Activated CD8-positive, alpha-beta memory T cell treated with anti-CD3 and anti-CD28 coated beads for 24 hours (primary cell): ENCODE data around the gene FAM83E.
A peak's percentile ranks its signal among the peaks of the same experiment; 100 is the strongest.

Experiments
- DNase-seq: peaks from one replicate; pipeline ENCODE4 v3.0.0-alpha.2; 2020

FAM83E gene

DNA sequence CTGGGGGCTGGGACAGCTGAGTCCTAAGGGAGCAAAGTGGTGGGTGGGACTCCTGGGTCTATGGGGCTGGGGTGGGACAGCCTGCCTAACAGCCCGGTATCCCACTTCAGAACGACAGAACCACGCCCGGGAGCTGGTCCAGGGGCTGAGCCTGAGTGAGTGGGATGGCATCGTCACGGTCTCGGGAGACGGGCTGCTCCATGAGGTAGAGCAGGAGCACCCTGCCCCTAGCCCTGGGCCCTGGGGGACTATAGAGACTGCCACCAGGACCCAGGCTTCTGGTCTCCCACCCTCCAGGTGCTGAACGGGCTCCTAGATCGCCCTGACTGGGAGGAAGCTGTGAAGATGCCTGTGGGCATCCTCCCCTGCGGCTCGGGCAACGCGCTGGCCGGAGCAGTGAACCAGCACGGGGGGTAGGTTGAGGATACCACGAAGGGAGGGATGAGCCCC, 13.0 kb upstream of the FAM83E start:
- DNase-seq: no peak

DNA sequence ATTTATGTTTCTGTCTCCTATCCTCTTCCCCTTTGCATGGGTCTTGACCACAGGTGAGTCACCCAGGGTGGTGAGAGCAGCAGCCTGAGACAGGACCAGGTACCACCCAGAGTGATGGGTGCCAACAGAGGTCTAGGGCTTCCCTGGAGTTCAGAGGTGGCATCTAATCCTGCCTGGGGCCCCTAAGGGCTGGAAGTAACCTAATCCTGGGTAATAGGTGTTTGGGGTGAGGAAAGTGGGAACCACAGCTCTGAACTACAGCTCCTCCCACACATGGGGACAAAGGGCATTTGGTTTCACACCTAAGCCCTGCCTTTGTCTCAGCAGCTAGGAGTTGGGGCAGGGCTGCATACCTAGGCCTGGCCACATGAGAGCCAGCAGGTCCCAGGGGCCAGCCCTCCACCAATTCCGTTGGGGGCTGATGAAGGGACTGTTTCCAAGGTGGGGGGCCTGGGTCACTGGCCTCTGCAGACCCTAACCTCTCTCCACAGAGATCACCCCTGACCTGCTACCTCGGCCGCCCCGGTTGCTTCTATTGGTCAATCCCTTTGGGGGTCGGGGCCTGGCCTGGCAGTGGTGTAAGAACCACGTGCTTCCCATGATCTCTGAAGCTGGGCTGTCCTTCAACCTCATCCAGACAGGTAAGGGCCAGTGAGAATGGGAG, 12.5 kb upstream of the FAM83E start:
- peak; percentile 68 for DNase-seq

DNA sequence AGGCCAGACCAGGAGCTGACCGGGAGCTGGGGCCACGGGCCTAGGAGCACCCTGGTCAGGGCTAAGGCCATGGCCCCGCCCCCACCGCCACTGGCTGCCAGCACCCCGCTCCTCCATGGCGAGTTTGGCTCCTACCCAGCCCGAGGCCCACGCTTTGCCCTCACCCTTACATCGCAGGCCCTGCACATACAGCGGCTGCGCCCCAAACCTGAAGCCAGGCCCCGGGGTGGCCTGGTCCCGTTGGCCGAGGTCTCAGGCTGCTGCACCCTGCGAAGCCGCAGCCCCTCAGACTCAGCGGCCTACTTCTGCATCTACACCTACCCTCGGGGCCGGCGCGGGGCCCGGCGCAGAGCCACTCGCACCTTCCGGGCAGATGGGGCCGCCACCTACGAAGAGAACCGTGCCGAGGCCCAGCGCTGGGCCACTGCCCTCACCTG, 11.0 kb upstream of the FAM83E start:
- DNase-seq: peak; percentile 50

DNA sequence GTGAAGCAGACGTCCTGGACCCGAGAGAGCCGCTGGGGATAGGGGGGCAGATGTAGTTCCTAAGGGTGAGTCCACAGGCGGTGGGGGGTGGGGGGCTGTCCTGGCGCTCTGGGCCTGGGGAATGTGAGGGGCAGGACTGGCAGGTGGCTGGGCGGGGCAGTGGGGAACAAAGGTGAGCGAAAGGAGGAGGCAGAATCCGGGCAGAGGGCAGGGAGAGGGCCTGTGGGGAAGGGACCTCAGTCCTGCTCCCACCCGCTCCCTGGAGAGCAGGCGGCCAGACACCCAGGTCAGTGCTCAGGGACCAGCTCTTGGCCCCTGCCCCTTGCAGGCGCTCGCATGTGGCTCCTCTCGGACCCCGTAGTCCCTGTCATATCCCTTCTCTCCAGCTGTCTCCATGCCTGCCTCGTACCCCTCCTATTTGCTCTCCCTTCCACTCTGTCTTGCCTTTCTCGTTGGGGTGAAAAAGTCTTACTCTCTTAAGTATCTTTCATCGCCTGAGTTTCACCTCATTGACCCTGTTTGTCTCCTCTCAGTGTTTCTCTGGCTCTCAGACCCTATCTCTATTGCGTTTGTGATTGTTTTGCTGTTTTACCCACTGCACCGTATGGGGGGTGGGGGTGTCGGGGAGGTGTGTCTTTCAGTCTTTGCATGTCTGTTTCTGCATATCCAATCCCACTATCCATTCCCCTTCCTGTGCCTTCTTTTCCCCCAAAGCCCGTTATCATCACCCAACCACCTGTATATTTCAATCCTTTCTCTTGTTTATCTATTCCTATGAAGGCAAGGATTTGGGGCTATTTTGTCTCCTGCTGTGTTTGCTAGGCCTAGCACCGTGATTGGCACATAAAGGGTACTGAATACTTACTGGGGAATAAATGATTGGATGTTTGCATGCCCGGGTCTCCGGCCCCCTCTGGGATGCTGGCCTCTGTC, 10.2 kb upstream of the FAM83E start:
- DNase-seq: no peak

DNA sequence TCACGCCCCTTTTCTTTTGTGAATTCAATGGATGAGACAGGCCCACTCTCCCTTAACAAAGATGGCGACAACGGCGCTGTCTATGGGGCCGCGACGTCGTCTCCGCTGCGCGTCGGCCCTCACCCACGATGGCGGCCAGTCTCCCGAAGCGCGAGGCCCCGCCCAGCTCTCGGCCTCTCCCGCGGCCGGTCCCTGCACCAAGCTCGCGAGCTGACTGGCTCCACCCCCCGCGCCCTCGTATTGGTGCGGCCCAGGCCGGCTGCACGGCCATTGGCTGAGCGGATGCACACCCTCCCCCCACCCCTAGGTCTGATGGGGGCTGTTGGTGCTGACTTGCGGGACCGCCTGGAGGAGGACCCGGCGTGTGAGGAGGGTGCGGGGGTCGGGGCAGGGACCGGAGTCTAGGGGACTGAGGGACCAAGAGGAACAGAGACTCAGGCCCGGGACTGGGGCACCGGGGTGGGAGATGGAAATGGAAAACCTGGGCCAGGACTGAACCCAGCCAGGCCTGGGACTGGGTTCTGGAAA, 9.3 kb upstream of the FAM83E start:
- DNase-seq: peak; percentile 98

DNA sequence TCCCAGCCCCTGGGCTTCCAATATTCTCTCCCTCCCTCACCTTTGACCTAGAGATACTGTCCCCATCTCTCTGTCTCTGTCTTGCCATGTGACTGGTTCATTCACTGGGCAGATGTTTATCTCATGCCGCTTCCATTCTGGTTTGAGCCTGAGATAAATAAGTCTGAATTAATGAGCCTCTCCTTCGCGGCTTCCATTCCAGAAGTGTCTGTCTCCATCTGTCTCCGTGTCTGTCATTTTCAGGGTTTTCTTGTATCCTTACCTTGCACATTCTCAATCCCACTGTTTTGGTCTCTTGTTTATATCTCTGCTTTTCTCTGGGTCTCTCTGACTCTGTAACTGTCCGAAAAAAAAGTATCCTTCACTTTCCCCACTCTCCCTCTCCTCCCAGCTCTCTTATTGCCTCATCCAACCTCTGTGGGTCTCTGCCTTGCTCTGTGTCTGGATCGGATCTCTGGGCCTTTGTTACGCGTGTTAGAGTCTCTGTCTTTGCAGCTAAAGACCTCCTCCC, 8.7 kb upstream of the FAM83E start:
- no peak for DNase-seq

DNA sequence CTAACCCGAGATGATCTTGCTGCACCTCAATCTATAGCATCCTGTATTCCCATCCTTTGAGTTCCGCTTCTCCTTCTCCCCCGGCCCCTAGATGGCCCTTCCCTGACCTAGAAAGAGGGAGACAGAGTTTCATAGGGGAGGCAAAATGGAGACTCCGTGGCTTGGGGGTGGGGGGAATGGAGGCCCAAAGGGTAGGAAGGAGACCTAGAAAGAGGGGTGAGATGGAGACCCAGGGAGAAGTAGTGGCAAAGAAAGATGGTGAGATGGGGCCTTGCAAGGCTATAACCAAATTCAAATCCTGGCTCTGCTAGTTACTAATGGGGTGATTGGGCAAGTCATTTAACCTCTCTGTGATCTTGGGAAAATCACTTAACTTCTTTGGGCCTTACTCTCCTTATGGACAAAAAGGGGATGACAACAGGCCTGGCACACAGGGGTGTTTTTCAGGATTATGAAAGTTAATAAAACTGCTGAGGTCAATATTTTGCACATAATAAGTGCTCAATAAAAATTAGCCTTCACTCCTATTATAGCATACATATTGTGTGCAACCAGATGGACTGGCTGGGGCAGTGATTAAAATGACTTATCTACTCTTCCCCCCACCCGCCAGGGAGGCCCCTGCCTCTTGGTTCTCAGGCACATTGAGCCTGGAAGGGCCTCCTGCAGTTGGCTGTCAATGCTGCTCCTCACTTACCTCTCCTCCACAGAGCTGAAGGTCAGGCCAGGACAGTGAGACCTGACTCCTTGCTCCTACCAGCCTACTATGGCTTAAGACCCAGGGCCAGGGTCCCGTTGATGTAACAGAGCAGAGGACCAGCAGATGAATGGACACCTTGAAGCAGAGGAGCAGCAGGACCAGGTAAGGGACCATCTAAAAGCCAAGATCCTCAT, 5.1 kb upstream of the FAM83E start:
- no peak for DNase-seq

DNA sequence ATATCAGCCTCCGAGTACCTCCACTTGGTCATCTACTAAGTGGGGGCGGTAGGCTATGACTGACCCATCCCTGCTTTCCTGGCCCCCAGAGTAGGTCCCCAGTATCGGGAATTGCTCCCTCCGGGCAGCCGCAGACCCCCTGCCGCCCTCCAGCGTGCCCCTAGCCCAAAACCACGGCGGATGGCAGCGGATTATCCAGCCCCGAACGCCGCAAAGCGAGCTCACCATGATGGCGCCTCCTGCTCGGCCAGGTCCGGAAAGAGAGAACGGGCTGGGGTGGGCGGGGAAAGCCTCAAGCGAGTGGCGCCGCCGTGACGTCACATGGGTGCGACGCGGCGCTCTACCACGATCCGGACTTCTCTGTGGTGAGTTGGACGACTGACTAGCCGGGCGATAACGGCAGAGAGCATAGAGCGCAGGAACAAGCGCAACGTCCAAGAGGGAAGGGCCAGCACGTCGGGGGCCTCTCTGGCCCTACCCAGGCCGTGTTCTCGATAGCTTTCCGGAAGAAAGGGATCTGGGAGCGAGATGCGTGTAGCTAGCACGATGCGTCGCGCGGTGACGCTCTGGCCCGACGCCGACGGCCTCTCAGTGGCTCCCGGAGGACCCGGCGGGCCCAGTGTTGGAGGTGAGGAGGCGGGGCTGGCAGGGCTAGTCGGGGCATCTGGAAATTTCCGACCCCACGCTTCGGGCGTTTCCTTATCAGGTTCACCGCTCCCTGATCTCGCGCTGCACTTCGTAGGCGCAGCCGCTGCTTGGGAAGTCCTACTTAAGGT, 4.2 kb upstream of the FAM83E start, which contains the start of the genes RPL18 and SPHK2:
TSS of gene RPL18 (minus strand) at position 263 of the 776 bp plus-strand sequence. CDS start at position 228, 35 bp downstream.
TSS of gene SPHK2 (plus strand) at position 591 of the 776 bp plus-strand sequence. CDS start 1,009 bp downstream, outside the sequence.
- peak; percentile 97 for DNase-seq

DNA sequence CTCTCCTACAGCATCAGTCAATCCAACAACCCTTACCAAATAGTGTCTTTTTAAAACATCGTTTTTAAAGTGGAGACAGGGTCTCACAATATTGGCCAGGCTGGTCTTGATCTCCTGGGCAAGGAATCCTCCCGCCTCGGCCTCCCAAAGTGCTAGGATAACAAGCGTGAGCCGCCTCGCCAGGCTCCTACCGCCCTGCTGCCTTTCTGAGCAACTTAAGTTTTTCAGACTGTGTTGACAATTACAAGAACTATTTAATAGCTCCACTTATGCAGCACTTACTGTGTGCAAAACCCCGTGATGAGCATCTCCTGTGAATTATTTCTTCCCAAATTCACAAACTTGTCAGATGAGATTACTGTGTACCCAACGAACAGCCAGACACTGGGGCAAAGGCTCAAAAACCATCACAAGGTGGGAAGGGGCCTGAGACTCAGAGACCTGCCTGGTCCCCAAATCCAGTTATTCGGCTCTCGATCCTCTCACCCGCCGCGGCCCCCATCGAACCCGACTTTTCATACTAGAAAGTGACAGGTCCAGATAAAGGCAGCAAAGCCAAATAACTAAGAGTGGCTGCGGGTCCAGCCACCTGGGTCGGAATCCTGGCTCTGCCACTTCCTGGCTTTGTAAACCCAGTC, 3.5 kb upstream of the FAM83E start:
- no peak for DNase-seq

DNA sequence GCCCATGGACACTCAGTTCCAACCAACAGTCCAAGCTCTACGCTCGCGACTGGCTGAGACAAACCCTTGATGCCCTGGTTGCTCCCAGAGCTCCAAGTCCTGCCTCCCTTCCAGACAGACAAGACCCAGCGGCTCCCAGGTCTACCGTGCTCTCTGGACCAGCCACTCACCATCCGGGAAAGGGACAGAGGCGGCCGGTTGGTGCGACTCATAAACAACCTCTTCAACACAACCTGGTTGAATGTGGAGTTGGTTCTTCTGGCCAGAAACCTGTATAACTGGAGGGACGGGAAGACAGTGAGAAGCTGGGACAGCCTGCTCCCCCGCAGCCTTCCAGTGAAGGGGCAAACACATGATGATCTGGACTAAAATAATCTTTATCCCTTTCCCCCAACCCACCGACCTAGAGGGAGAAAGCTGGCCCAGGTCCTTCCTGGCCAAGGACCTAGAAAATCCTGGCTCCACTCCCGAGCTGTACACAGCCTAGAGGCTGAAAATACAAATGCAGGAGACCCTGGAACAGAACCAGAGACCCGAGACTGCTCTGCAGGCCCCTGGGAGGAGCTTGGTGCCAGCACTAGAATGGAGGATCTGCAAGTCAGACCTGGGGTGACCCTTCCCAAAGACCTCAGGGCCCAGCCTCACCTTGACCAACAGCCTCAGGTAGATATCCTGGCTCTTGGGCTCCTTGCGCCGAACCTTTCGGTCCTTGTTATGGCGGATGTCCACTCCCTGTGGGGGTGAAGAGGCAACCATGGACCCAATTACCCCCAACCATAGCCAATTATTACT, 2.5 kb upstream of the FAM83E start:
- DNase-seq: no peak

DNA sequence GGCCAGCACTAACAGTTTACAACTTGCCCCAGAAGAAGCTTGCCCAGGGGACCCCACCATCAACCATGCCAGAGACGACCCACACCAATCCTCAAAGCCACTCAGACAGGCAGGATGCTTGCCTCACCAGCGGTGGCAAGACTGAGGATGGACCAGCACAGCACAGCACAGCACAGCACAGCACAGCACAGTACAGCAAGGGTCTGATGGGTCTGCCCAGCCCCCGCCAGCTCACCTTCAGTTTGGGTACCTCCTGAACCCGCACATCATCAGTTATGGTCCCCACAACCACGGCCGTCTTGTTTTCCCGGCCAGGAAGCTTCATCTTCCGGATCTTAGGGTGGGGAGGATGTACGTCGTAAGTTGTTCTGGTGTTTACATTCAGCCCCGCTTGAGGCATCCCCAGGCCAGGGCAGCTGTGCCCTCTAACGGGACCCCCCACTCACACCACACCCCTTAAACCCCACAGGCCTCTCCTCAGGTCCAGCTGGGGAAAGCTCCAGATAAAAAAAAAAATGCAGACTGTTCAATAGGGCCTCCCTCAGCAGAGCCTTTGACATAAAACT, 1.7 kb upstream of the FAM83E start:
- DNase-seq: no peak

DNA sequence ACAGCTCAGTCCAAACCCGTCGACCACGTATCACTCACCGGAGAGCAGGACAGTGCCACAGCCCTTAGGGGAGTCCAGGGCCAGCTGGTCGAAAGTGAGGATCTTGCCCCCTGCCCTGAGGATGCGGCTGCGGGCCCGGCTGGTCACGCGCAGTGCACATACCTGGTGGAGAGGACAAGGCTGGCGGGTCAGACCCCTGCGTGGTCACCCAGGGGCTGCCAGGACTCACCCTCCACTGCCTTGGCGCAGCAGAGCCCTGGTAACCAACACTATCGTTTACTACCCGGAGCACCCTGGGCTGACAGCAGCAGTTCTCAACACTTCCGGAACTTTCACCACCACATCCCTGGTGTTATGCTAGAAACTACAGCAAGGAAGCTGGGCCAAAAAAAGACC, 1.2 kb upstream of the FAM83E start:
- no peak for DNase-seq

DNA sequence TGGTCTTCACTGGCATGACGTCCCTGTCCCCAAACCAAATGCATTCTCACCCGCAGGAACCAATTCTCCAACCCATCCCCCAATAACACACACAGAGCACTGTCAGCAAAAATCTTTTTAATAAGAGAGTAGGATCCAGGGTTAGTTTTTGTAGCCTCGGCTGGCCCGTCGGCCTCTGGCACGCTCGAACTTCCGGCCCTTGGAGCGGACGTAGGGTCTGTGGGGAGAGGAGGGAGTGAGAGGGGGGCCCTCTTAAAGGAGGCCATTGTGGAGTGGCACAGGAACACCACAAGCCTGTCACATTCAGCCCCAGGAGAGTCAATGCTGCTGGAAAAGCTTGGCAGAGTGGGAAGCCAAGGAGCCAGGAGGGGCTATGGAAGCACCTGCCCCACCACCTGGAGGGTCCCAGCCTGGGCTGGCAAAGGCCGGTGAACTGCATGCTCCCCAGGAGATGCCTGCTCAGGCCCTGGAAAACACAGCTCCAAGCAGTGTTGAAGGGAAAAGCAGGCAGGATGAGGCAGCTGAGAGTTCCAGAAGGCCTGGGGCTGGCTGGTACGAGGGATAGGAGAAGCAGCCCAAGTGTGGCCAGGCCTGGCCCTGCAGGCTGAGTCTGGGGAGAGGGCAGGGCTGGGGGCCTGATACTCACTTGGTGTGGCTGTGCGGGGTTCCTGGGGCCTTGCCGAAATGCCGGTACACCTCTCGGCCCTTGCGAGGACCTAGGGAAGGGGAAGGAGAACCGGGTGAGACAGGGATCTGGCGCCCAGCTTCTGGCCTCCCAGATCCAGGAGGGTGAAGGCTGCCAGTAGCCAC, 560 bp upstream of the FAM83E start:
- DNase-seq: no peak

DNA sequence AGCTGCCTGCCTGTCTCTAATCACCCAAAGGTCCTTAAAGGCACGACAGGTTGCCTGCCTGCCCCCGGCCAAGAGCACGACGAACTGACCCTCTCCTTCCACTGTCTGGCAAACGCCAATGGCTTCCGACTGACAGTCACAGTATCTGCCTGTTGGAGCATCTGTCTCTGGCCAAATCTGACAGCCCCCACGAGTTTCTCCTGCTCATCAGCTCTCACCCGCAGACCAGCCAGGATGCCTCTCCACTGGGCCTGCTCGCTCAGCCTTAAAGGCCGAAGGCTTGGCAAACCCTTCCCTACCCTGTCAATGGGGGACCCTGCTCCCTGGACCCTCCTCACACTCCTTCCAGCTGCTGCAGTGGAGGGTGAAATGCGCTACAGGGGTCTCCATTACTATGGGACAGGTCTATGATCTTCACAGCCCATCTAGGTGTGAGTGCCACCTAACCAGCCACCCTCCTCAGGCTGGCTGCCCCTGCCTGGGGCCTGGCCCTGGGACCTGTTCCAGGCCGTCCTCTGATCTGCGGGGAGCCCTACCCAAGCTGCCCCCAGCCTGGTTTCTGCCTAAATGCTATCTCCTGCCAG, 932 bp downstream of the FAM83E start:
- DNase-seq: peak; percentile 76

DNA sequence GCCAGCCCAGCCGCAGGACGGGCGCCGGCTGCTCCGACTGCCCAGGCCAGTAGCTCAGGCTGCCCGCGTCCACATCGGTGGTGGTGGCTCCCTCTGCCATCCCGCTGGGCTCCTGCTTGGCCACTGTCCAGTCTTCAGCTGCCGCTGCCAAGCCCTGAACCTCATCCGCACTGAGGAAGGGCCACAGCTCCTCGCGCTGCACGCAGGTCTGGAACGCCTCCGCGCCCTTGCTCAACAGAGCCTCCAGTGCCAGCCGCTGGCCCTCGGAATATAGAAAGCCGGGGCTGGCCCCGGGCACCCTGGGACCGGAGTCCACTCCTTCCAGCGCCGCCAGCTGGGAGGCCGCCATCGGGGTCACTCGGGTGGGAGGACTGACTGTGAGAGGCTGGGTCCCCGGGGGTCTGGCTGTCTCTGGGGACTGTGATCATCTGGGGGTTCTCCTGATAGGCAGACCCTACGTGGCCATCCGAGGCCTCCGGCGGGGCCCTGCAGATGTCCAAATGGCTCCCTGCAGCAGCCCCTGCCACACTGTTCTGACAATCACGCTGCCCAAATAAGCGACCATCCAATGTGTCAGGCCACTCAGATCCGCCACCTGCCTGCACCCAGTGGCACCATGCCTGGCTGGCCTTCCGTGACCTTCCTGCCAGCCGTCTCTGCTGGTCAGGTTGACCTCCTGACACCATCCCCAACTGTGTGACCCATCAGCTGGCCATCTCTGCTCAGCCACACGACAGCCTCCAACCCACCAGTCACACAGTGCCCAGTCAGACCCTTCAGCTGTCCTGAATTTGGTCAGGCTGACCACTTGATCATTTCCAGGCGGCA, 1.6 kb downstream of the FAM83E start:
- DNase-seq: peak; percentile 68

DNA sequence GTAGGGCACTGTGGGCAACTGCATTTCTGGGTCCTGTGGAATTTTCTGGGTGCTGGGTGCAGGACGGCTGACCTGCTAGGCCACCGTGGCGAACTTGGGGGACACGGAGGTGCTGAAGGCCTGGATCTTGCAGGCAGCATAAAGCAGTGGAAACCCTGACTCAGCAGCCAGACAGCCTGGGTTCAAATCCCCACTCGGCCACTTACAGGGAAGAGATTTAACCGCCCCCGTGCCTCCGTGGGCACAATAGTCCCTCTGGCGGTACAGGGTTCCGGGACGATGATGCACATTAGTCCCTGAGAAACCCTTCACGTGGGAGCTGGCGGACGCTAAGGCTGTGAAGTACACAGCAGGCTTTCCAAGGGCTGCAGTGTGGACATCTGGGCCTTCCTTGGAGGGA, 3.0 kb downstream of the FAM83E start:
- DNase-seq: no peak

DNA sequence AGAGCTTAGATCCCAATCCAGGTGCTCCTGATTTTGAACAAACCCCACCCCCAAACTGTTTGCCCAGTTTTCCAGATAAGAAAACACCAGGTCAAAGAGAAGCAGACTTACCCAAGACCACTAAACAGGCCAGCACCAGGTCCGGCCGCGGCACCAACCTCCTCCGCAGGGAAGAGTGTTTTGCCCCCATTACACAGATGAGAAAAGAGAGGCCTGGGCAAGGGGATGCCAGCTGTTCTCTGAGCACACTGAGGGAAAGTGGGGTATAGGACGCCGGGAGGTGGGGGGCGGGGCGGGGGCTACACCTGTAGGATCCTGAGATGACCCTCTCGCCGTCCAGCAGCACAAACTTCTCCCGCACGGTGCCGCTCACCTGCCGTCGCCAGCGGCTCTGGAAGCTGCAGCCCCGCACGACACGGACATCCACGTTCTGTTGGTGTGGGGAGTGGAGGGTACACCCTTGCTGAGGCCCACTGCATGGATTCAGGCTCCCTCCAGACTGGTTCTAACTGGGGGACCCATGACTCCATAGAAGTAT, 5.2 kb downstream of the FAM83E start:
- no peak for DNase-seq
